ENCODE results near the gene RNPS1.

Gene RNPS1

GRCh38 chr16:2251296-2252111 lies 16.4 kb downstream of the RNPS1 start, which contains the start of gene ECI1:
ECI1 (minus strand) TSS chr16:2251587; CDS start chr16:2251566, 21 bp downstream.
- TF ChIP-seq CTCF (IDR thresholded peaks at IDR 0.05) (peak; percentile 70), ZFX (IDR thresholded peaks at IDR 0.05; ENCODE audit: borderline replicate concordance) (no peak)
- H3K27ac ChIP-seq, result peak within 1 kb of the TSS; percentile 99

- TF ChIP-seq ZFX (IDR thresholded peaks at IDR 0.05; ENCODE audit: borderline replicate concordance), result no peak
- no peak for TF ChIP-seq CTCF (IDR thresholded peaks at IDR 0.05)
- H3K27ac ChIP-seq, result peak overlapping the region; percentile 99
Measured at GRCh38 chr16:2250652-2251295, 17.2 kb downstream of the RNPS1 start.

GRCh38 chr16:2246301-2246885 lies 21.5 kb downstream of the RNPS1 start:
- H3K27ac ChIP-seq, result no peak overlapping the region
- TF ChIP-seq CTCF (IDR thresholded peaks at IDR 0.05) (no peak), ZFX (IDR thresholded peaks at IDR 0.05; ENCODE audit: borderline replicate concordance) (no peak)

GRCh38 chr16:2244926-2245795 lies 22.8 kb downstream of the RNPS1 start:
- no peak for TF ChIP-seq ZFX (IDR thresholded peaks at IDR 0.05; ENCODE audit: borderline replicate concordance)
- no peak for TF ChIP-seq CTCF (IDR thresholded peaks at IDR 0.05)
- H3K27ac ChIP-seq, result no peak overlapping the region

- TF ChIP-seq ZFX (IDR thresholded peaks at IDR 0.05; ENCODE audit: borderline replicate concordance) (no peak), CTCF (IDR thresholded peaks at IDR 0.05) (no peak)
- no peak overlapping the region for H3K27ac ChIP-seq
Measured at GRCh38 chr16:2244301-2244700, 23.6 kb downstream of the RNPS1 start.

GRCh38 chr16:2243781-2244180 lies 24.1 kb downstream of the RNPS1 start:
- no peak overlapping the region for H3K27ac ChIP-seq
- TF ChIP-seq ZFX (IDR thresholded peaks at IDR 0.05; ENCODE audit: borderline replicate concordance) (no peak), CTCF (IDR thresholded peaks at IDR 0.05) (no peak)

All from 22Rv1 (cell line).